PFSK-1 (cell line): ENCODE measurements around the gene GOT2.

ENCODE experiments used
- POLR2AphosphoS5 ChIP-seq: IDR thresholded peaks from 2 replicates; pipeline ENCODE4 v1.6.1; 2012; ENCODE audit warnings: low read depth, mild to moderate bottlenecking, control low read depth, low read length, moderate library complexity
- REST ChIP-seq, 2 experiments: IDR thresholded peaks; 2 replicates each; pipeline versions ENCODE4 v1.6.1 to v1.8.0; 2011 to 2012; ENCODE audit warnings: low read depth in 2 of 2, low read length in 2 of 2, control low read depth in 1 of 2, inconsistent platforms in 1 of 2, mild to moderate bottlenecking in 1 of 2, moderate library complexity in 1 of 2; ENCODE audit not compliant: insufficient read depth in 1 of 2
- SIN3A ChIP-seq: IDR thresholded peaks from 2 replicates; pipeline ENCODE4 v1.6.1; 2012; ENCODE audit warnings: mild to moderate bottlenecking, low read length, moderate library complexity, borderline replicate concordance; ENCODE audit not compliant: insufficient read depth
- TAF1 ChIP-seq: IDR thresholded peaks from 2 replicates; pipeline ENCODE4 v1.6.1; 2012; ENCODE audit warnings: low read length, control low read depth, borderline replicate concordance; ENCODE audit not compliant: insufficient read depth

DNA sequence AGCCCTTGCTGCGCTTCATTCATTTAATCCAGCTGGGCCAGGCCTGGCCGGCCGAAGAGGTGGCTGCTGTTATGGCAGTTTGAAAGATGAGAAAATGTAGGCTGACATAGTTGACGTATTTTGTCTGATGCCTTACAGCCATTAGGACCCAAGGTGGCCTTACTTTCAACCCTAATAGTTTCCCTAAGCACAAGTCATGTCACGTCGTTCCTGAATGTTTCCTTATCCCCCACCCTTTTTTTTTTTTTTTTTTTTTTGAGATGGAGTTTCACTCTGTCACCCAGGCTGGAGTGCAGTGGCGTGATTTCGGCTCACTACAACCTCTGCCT lies 307 bp upstream of the GOT2 start:
- TF ChIP-seq TAF1 (no peak), POLR2AphosphoS5 (no peak), REST (IDR thresholded peaks at IDR 0.05; ENCODE audit: insufficient read depth in 1 of 2, low read depth in 2 of 2, low read length in 2 of 2) (no peak), SIN3A (no peak)
